Panc1 (cell line): Measurements from ENCODE around the gene SLC8A1. TPM values are rescaled to one million over a fixed set of nuclear protein-coding genes. Genes with fewer than 3 reads are reported as not detected.

Source experiments
- ATAC-seq: fragments of 200-7000 bp; cut with Tn5 transposase; 2 replicates; pipeline ENCODE4 v1.9.1; 2020; ENCODE audit warnings: mild to moderate bottlenecking, moderate library complexity
- BruUV-seq: library from RNA; stranded (reverse); fragments of 400-500 nt; replicated peaks from 2 replicates; lab custom pipeline; 2021; lab: Mats Ljungman, UMichigan
- CTCF ChIA-PET: fragments of 300-600 bp; sonication (Branson Sonifier 250); formaldehyde crosslinking; loops from one replicate; lab custom pipeline; 2022; ENCODE audit warnings: antibody characterized with exemption; lab: Charles Lee
- POLR2A ChIA-PET: fragments of 300-600 bp; sonication (Branson Sonifier 250); formaldehyde crosslinking; loops from one replicate; lab custom pipeline; 2022; ENCODE audit warnings: antibody characterized with exemption; lab: Charles Lee
- DNase-seq: peaks from one replicate; pipeline ENCODE4 v3.0.0-alpha.2; 2010; ENCODE audit warnings: low read depth, low spot score
- H3K27ac ChIP-seq: 2 replicates; pipeline ENCODE4 v1.5.1; 2011; ENCODE audit warnings: mild to moderate bottlenecking, low read length, inconsistent platforms
- H3K27me3 ChIP-seq: fragments of 200-500 bp; sonication (Bioruptor generic); 2 replicates; pipeline ENCODE4 v1.6.0; 2014; ENCODE audit warnings: low read length, inconsistent platforms; ENCODE audit not compliant: control insufficient read depth, insufficient read depth
- H3K36me3 ChIP-seq: fragments of 200-500 bp; sonication (Bioruptor generic); 2 replicates; pipeline ENCODE4 v1.5.1; 2014; ENCODE audit warnings: inconsistent platforms, mild to moderate bottlenecking, low read length, moderate library complexity; ENCODE audit not compliant: control insufficient read depth, insufficient read depth
- H3K4me1 ChIP-seq: 2 replicates; pipeline ENCODE4 v1.5.1; 2011; ENCODE audit warnings: inconsistent platforms, mild to moderate bottlenecking, low read length, moderate library complexity; ENCODE audit not compliant: control insufficient read depth, insufficient read depth
- H3K4me3 ChIP-seq, 2 experiments: 2 replicates each; pipeline ENCODE4 v1.5.1; 2011 to 2012; ENCODE audit warnings: low read depth in 2 of 2, low read length in 2 of 2, mild to moderate bottlenecking in 2 of 2, inconsistent platforms in 1 of 2, moderate library complexity in 1 of 2
- H3K9me3 ChIP-seq: fragments of 200-500 bp; sonication (Bioruptor generic); 2 replicates; pipeline ENCODE4 v1.5.1; 2014; ENCODE audit warnings: low read depth, mild to moderate bottlenecking, inconsistent platforms, low read length, moderate library complexity; ENCODE audit not compliant: control insufficient read depth, insufficient read depth
- CTCF ChIP-seq: fragments of 450-650 bp; IDR thresholded peaks from 2 replicates; pipeline ENCODE4 v1.5.1; 2017; ENCODE audit warnings: mild to moderate bottlenecking
- POLR2AphosphoS5 ChIP-seq: IDR thresholded peaks from 2 replicates; pipeline ENCODE4 v1.6.1; 2012; ENCODE audit warnings: mild to moderate bottlenecking, low read depth, low read length, moderate library complexity
- SIN3A ChIP-seq: IDR thresholded peaks from 2 replicates; pipeline ENCODE4 v1.6.1; 2012; ENCODE audit warnings: low read depth, mild to moderate bottlenecking, low read length, moderate library complexity, borderline replicate concordance; ENCODE audit not compliant: insufficient read depth
- TCF7L2 ChIP-seq: IDR thresholded peaks from 2 replicates; pipeline ENCODE4 v1.6.1; 2011; ENCODE audit warnings: mild to moderate bottlenecking, low read depth, low read length, inconsistent platforms
- in situ Hi-C: cut with HindIII; loops from 2 replicates; pipeline ENCODE4 v1.10.0; 2016; ENCODE audit warnings: low sequenced_read_pairs, low pct_unique_long_range_greater_than_20kb
- intact Hi-C: fragments of 100-400 bp; cut with micrococcal nuclease; formaldehyde crosslinking; loops from one replicate; pipeline ENCODE4 v1.10.0; 2022; ENCODE audit not compliant: unreplicated experiment
- total RNA-seq: library from RNA; stranded (reverse); gene quantifications from one replicate; pipeline ENCODE4 v1.2.1, GENCODE V29; 2021; ENCODE audit not compliant: unreplicated experiment
- TF ChIP-seq, protein P1 (sequence below), 2 experiments: IDR thresholded peaks; 2 replicates each; pipeline ENCODE4 v1.6.1; 2011 to 2012; ENCODE audit warnings: low read depth in 2 of 2, control low read depth in 1 of 2, low read length in 1 of 2, mild to moderate bottlenecking in 1 of 2, moderate library complexity in 1 of 2; ENCODE audit not compliant: insufficient read depth in 1 of 2

SLC8A1 gene
- total RNA-seq, 1 experiment from 2014 or later: 0.59 TPM

DNA sequence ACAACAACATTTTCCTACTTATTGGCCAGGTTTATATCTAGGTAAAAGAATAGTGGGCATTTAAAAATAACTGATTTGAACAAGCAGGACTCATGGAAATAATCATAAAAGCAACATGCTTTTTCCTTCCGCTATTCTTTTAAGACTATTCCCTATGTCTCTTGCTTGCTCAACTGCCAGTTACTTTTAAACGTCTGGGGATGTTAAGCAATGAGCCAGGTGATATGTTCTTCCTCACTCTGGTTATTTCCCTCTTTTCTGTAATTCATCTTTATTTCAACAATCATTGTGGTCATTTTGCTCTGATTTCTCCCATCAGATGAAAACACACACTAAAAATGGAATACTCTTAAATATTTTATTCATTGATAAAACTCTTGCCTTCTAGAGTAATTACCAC lies 33.4 kb upstream of the SLC8A1 start:
- TF ChIP-seq, protein P1, sequence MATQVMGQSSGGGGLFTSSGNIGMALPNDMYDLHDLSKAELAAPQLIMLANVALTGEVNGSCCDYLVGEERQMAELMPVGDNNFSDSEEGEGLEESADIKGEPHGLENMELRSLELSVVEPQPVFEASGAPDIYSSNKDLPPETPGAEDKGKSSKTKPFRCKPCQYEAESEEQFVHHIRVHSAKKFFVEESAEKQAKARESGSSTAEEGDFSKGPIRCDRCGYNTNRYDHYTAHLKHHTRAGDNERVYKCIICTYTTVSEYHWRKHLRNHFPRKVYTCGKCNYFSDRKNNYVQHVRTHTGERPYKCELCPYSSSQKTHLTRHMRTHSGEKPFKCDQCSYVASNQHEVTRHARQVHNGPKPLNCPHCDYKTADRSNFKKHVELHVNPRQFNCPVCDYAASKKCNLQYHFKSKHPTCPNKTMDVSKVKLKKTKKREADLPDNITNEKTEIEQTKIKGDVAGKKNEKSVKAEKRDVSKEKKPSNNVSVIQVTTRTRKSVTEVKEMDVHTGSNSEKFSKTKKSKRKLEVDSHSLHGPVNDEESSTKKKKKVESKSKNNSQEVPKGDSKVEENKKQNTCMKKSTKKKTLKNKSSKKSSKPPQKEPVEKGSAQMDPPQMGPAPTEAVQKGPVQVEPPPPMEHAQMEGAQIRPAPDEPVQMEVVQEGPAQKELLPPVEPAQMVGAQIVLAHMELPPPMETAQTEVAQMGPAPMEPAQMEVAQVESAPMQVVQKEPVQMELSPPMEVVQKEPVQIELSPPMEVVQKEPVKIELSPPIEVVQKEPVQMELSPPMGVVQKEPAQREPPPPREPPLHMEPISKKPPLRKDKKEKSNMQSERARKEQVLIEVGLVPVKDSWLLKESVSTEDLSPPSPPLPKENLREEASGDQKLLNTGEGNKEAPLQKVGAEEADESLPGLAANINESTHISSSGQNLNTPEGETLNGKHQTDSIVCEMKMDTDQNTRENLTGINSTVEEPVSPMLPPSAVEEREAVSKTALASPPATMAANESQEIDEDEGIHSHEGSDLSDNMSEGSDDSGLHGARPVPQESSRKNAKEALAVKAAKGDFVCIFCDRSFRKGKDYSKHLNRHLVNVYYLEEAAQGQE (IDR thresholded peaks at IDR 0.05; ENCODE audit: insufficient read depth in 1 of 2, low read depth in 2 of 2, low read length in 1 of 2): no peak
- no peak for TF ChIP-seq POLR2AphosphoS5
- no peak for TF ChIP-seq SIN3A
- TF ChIP-seq CTCF: no peak
- TF ChIP-seq TCF7L2: no peak
- in situ Hi-C loops: no loop called here
- ChIA-PET CTCF (no interaction called here), POLR2A (no interaction called here)
- Histone ChIP-seq H3K27ac (no peak overlapping the region), H3K27me3 (no peaks in the 10 kb centered on the region), H3K4me1 (no peaks in the 10 kb centered on the region), H3K36me3 (no peaks in the 10 kb centered on the region), H3K4me3 (no peak overlapping the region), H3K9me3 (no peaks in the 10 kb centered on the region)
- DNase-seq (no peak), ATAC-seq (no peak)
- BruUV-seq: no TSS peak
- intact Hi-C loops: no loop called here

GRCh38 chr2:40483549-40484243 lies 31.8 kb upstream of the SLC8A1 start:
- H3K4me3 ChIP-seq: no peak overlapping the region
- no peak overlapping the region for H3K27ac ChIP-seq
- DNase-seq: no peak
- no peak for TF ChIP-seq SIN3A
- no peak for TF ChIP-seq TCF7L2
- TF ChIP-seq, protein P1 (IDR thresholded peaks at IDR 0.05; ENCODE audit: insufficient read depth in 1 of 2, low read depth in 2 of 2, low read length in 1 of 2): no peak
- no peak for TF ChIP-seq POLR2AphosphoS5
- no peak for TF ChIP-seq CTCF
- H3K9me3 ChIP-seq: no peaks in the 10 kb centered on the region
- H3K27me3 ChIP-seq: no peaks in the 10 kb centered on the region
- intact Hi-C loops: no loop called here
- ATAC-seq: no peak
- CTCF ChIA-PET: no interaction called here
- in situ Hi-C loops: no loop called here
- no peaks in the 10 kb centered on the region for H3K36me3 ChIP-seq
- BruUV-seq: no TSS peak
- H3K4me1 ChIP-seq: no peaks in the 10 kb centered on the region
- POLR2A ChIA-PET: no interaction called here
